Liver (tissue), 9 donors: ENCODE measurements around the gene PRR15L. TPM values are rescaled to one million over a fixed set of nuclear protein-coding genes. Genes with fewer than 3 reads are reported as not detected.

Experiments used
- DNase-seq: peaks from one replicate; pipeline ENCODE4 v3.0.0-alpha.2; 2017; ENCODE audit warnings: low spot score
- H3K27ac ChIP-seq, 2 donors: one replicate each; pipeline ENCODE4 v1.7.0; 2013; ENCODE audit warnings: inconsistent platforms in 2 of 2, low read length in 2 of 2, control low read depth in 1 of 2, low read depth in 1 of 2, mild to moderate bottlenecking in 1 of 2
- H3K27me3 ChIP-seq, 4 donors: one replicate each; pipeline versions ENCODE4 v1.6.1 to v1.7.0; 2013; ENCODE audit warnings: low read length in 3 of 4, inconsistent platforms in 1 of 4, mild to moderate bottlenecking in 1 of 4, moderate library complexity in 1 of 4; ENCODE audit not compliant: control insufficient read depth in 4 of 4, insufficient read depth in 4 of 4
- H3K36me3 ChIP-seq, 4 donors: one replicate each; pipeline versions ENCODE4 v1.6.1 to v1.7.0; 2013; ENCODE audit warnings: low read length in 3 of 4, mild to moderate bottlenecking in 3 of 4, low read depth in 1 of 4, moderate library complexity in 1 of 4; ENCODE audit not compliant: control insufficient read depth in 4 of 4, insufficient read depth in 3 of 4
- H3K4me1 ChIP-seq, 4 donors: one replicate each; pipeline versions ENCODE4 v1.6.1 to v1.7.0; 2013; ENCODE audit warnings: low read length in 3 of 4, mild to moderate bottlenecking in 3 of 4, moderate library complexity in 1 of 4; ENCODE audit not compliant: control insufficient read depth in 4 of 4, insufficient read depth in 4 of 4
- H3K4me3 ChIP-seq, 3 donors: one replicate each; pipeline versions ENCODE4 v1.6.1 to v1.7.0; 2013; ENCODE audit warnings: low read length in 3 of 3, control low read depth in 1 of 3, low read depth in 1 of 3, mild to moderate bottlenecking in 1 of 3
- H3K9ac ChIP-seq, 2 donors: one replicate each; pipeline ENCODE4 v1.7.0; 2013; ENCODE audit warnings: low read length in 2 of 2, mild to moderate bottlenecking in 2 of 2, moderate library complexity in 2 of 2, control low read depth in 1 of 2, low read depth in 1 of 2
- H3K9me3 ChIP-seq, 4 donors: one replicate each; pipeline versions ENCODE4 v1.6.1 to v1.7.0; 2013; ENCODE audit warnings: low read length in 3 of 4; ENCODE audit not compliant: control insufficient read depth in 4 of 4
- ATF3 ChIP-seq: IDR thresholded peaks from 2 replicates; pipeline ENCODE4 v1.6.1; 2016; ENCODE audit warnings: antibody characterized with exemption
- CTCF ChIP-seq: fragments of 150-350 bp; IDR thresholded peaks from 2 replicates; pipeline ENCODE4 v1.5.1; 2017; ENCODE audit warnings: improper control_type of control experiment, low read depth, low read length; ENCODE audit not compliant: missing input control
- EGR1 ChIP-seq, 2 donors: IDR thresholded peaks; 2 replicates each; pipeline ENCODE4 v1.6.1; 2016 to 2018; ENCODE audit warnings: antibody characterized with exemption in 2 of 2, low read depth in 2 of 2
- FOXA1 ChIP-seq: IDR thresholded peaks from 2 replicates; pipeline ENCODE4 v1.6.1; 2016; ENCODE audit warnings: antibody characterized with exemption
- FOXA2 ChIP-seq: IDR thresholded peaks from 2 replicates; pipeline ENCODE4 v1.6.1; 2016; ENCODE audit warnings: antibody characterized with exemption
- GABPA ChIP-seq, 2 donors: IDR thresholded peaks in 1 of 2; conservative IDR thresholded peaks in 1 of 2; 2 replicates each; pipeline ENCODE4 v1.6.1; 2016; ENCODE audit warnings: antibody characterized with exemption in 2 of 2, mild to moderate bottlenecking in 1 of 2, moderate library complexity in 1 of 2
- HNF4A ChIP-seq, 2 donors: conservative IDR thresholded peaks; 2 replicates each; pipeline ENCODE4 v1.6.1; 2016; ENCODE audit warnings: antibody characterized with exemption in 2 of 2, mild to moderate bottlenecking in 2 of 2
- HNF4G ChIP-seq: IDR thresholded peaks from 2 replicates; pipeline ENCODE4 v1.6.1; 2016; ENCODE audit warnings: antibody characterized with exemption
- JUND ChIP-seq, 2 donors: IDR thresholded peaks; 2 replicates each; pipeline ENCODE4 v1.6.1; 2016; ENCODE audit warnings: antibody characterized with exemption in 2 of 2
- MAX ChIP-seq: IDR thresholded peaks from 2 replicates; pipeline ENCODE4 v1.6.1; 2016; ENCODE audit warnings: antibody characterized with exemption
- NR2F2 ChIP-seq: IDR thresholded peaks from 2 replicates; pipeline ENCODE4 v1.6.1; 2016; ENCODE audit warnings: antibody characterized with exemption
- RAD21 ChIP-seq, 2 donors: IDR thresholded peaks; 2 replicates each; pipeline ENCODE4 v1.6.1; 2016; ENCODE audit warnings: antibody characterized with exemption in 2 of 2, mild to moderate bottlenecking in 2 of 2
- REST ChIP-seq: IDR thresholded peaks from 2 replicates; pipeline ENCODE4 v1.6.1; 2016; ENCODE audit warnings: antibody characterized with exemption, mild to moderate bottlenecking
- RXRA ChIP-seq, 2 donors: IDR thresholded peaks; 2 replicates each; pipeline ENCODE4 v1.6.1; 2017 to 2018; ENCODE audit warnings: antibody characterized with exemption in 2 of 2, mild to moderate bottlenecking in 1 of 2
- SP1 ChIP-seq: IDR thresholded peaks from 2 replicates; pipeline ENCODE4 v1.6.1; 2018; ENCODE audit warnings: antibody characterized with exemption, mild to moderate bottlenecking
- TAF1 ChIP-seq: conservative IDR thresholded peaks from 2 replicates; pipeline ENCODE4 v1.6.1; 2016; ENCODE audit warnings: antibody characterized with exemption, mild to moderate bottlenecking
- YY1 ChIP-seq: IDR thresholded peaks from 2 replicates; pipeline ENCODE4 v1.6.1; 2016; ENCODE audit warnings: antibody characterized with exemption, mild to moderate bottlenecking
- WGBS: extraction: QIAGEN DNeasy Blood & Tissue Kit; methylation state at CpG from one replicate; pipeline ENCODE4 v1.1.7; 2013; 5-methylcytosine and 5-hydroxymethylcytosine counted together
- polyA plus RNA-seq, 2 donors: library from polyadenylated mRNA; stranded (reverse) in 1 of 2; unstranded in 1 of 2; fragments of 200-250 nt in 1 of 2; fragments of >200 nt in 1 of 2; fragmentation: Nextera tagmentation in 1 of 2; extraction: Ambion mirVana in 1 of 2; gene quantifications; one replicate each; pipeline versions ENCODE4 v1.2.1 to v1.2.3, GENCODE V29; 2013 to 2015
- total RNA-seq, 2 donors: library from RNA; depleted of rRNA; stranded (reverse); fragments of >200 nt; gene quantifications; one replicate each; pipeline ENCODE4 v1.2.3, GENCODE V29; 2014
- TF ChIP-seq, protein P1 (sequence below): IDR thresholded peaks from 2 replicates; pipeline ENCODE4 v1.6.1; 2016; ENCODE audit warnings: antibody characterized with exemption
- donor health status: healthy.
- donor health status: healthy.
- donor health status: healthy.
- donor health status: healthy.
- donor health status: healthy.

Gene PRR15L
- total and polyA plus RNA-seq, 4 donors = 0.83 to 11.0 (median 1.9) TPM

DNA sequence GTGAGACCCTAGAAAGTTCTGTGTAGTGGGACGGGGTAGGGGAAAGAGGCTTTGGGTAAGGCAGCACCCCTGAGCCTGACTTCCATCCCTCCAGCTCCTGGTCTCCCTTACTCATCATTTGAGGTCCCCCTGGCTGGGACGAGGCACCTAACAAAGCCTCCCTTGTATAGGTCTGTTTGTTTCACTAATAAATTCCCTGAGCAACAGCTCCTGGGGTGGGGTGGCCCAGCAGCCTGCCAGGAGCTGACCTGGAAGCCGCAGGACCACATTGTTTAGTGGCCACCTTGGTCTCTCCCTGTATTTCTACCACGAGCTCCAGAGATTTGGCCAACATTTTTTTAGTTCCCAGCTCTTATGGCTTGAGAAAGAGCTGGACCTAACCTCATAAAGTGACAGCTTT, 7.2 kb downstream of the PRR15L start (continued):
- no peak for TF ChIP-seq TAF1

DNA sequence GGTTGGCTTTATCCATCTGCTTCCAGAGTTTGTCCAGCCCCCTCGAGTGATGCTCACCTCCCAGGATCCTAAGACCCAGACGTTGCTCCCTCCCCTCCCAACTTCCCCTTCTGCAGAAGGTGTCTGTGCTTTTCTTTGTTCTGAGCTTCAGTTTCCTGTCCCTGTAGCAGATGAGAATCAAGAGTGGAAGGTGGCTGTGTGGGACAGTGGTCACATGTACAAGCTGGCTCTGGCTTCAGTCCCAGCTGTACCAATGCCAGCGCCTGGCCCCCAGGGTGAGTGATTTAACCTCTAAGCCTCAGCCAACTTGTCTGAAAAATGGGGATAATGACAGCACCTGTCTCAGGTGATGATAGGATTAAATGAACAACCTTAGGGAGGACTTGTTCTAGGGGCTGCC, 7.7 kb downstream of the PRR15L start:
- Histone ChIP-seq H3K4me1 (peaks cover 21 to 65% (median 58%) of the 10 kb centered on the region in 4 donors), H3K4me3 (peak overlapping the region in 1 of 3 donors; percentile 14), H3K27ac (peak overlapping the region; percentile 92 to 94), H3K27me3 (no peaks in the 10 kb centered on the region), H3K9me3 (no peaks in the 10 kb centered on the region), H3K36me3 (no peaks in the 10 kb centered on the region), H3K9ac (peak overlapping the region; percentile 12 to 67)
- 19% methylated on average over 3 of the region's 3 CpGs for WGBS
- no peak for DNase-seq
- TF ChIP-seq JUND (IDR thresholded peaks at IDR 0.05) = no peak
- TF ChIP-seq NR2F2 = no peak
- no peak for TF ChIP-seq FOXA1
- no peak for TF ChIP-seq HNF4G
- no peak for TF ChIP-seq MAX
- no peak for TF ChIP-seq SP1
- TF ChIP-seq HNF4A (conservative IDR thresholded peaks at IDR 0.05) = no peak
- TF ChIP-seq ATF3 = no peak
- TF ChIP-seq RXRA (IDR thresholded peaks at IDR 0.05) = no peak
- TF ChIP-seq CTCF = no peak
- TF ChIP-seq FOXA2 = no peak
- no peak for TF ChIP-seq EGR1 (IDR thresholded peaks at IDR 0.05; ENCODE audit: low read depth in 2 of 2)
- TF ChIP-seq GABPA (IDR thresholded peaks at IDR 0.05 in 1 of 2, conservative IDR thresholded peaks at IDR 0.05 in 1 of 2) = no peak
- TF ChIP-seq, protein P1, sequence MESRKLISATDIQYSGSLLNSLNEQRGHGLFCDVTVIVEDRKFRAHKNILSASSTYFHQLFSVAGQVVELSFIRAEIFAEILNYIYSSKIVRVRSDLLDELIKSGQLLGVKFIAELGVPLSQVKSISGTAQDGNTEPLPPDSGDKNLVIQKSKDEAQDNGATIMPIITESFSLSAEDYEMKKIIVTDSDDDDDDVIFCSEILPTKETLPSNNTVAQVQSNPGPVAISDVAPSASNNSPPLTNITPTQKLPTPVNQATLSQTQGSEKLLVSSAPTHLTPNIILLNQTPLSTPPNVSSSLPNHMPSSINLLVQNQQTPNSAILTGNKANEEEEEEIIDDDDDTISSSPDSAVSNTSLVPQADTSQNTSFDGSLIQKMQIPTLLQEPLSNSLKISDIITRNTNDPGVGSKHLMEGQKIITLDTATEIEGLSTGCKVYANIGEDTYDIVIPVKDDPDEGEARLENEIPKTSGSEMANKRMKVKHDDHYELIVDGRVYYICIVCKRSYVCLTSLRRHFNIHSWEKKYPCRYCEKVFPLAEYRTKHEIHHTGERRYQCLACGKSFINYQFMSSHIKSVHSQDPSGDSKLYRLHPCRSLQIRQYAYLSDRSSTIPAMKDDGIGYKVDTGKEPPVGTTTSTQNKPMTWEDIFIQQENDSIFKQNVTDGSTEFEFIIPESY = no peak
- TF ChIP-seq REST = no peak
- TF ChIP-seq RAD21 (IDR thresholded peaks at IDR 0.05) = no peak
- TF ChIP-seq TAF1 = no peak
- no peak for TF ChIP-seq YY1
